ENCODE results near the gene PIH1D2.
"Not testable (repeated sequence)": the region's sequence is repeated elsewhere in the genome, so short reads cannot be mapped to it uniquely, and the experiment has no call there.

Gene PIH1D2

DNA sequence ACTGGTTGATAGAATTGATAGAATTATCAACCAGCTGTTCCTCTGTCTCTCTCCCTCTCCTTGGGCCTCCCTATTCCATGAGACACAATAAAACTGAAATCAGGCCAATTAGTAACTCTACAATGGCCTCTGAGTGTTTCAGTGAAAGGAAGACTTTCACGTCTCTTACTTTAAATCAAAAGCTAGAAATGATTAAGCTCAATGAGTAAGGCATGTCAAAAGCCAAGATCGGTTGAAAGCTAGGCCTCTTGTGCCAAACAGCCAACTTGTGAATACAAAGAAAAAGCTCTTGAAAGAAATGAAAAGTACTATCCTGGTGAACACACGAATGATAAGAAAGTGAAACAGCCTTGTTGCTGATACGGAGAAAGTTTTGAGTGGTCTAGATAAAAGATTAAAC lies 16.6 kb downstream of the PIH1D2 start:
- DNase-seq (ENCODE audit: low read depth in 1 of 2, low spot score in 1 of 2) = no peak

DNA sequence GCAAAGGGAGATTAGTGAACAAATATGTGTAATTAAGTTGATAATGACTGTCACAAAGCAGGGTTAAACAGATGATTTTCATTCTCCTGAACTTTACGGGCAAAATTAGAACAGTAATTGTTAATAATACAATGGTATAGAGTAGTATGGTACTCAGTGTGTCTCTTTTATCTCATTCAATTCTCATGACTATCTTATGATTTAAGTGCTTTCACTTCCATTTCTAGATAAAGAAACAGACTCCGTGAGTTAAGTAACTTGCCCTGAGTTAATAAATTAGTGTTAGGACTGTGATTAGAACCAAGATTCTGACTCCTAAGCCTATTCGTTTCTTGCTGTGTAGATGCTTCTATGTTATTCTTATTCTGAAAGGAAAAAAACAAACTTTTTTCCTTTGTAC lies 22.0 kb downstream of the PIH1D2 start:
- no peak for DNase-seq (ENCODE audit: low read depth in 1 of 2, low spot score in 1 of 2)

DNA sequence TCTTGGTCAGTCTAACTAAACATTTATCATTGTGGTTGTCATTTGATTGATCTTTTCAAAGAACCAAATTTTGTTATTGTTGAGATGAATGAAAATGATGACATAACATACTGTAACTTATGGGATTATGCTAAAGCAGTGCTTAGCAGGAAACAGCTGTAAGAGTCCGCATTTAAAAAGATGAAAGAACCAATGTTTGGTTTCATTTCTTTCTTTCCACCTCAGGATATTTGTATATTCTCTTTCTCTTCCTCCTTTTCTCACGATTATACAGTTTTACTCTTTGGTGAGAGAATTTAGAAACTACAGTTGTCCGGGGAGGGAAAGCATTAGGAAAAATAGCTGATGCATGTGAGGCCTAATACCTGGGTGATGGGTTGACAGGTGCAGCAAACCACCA lies 23.1 kb downstream of the PIH1D2 start:
- no peak for DNase-seq (ENCODE audit: low read depth in 1 of 2, low spot score in 1 of 2)

DNA sequence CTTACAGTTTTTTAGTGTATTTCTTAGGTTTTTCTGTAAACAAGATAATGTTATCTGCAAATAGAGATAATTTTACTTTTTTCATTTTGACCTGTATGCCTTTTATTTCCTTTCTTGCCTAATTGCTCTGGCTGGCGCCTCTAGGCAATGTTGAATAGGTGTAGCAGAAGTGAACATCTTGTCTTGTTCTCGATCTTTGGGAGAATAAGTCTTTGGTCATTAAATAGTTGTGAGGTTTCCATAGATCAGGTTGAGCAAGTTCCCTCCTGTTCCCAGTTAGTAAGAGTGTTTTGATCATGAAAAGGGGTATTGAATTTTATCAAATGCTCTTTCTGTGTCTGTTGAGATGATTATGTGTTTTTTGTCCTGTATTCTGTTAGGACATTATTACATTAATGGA lies 24.0 kb downstream of the PIH1D2 start:
- no peak for DNase-seq (ENCODE audit: low read depth in 1 of 2, low spot score in 1 of 2)

DNA sequence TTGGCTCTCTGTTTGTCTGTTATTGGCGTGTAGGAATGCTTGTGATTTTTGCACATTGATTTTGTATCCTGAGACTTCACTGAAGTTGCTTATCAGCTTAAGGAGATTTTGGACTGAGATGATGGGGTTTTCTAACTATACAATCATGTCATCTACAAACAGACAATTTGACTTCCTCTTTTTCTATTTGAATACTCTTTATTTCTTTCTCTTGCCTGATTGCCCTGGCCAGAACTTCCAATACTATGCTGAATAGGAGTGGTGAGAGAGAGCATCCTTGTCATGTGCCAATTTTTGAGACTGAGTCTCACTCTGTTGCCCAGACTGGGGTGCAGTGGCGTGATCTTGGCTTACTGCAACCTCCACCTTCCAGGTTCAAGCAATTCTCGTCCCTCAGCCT lies 25.6 kb downstream of the PIH1D2 start:
- not testable (repeated sequence) for DNase-seq (ENCODE audit: low read depth in 1 of 2, low spot score in 1 of 2)

DNA sequence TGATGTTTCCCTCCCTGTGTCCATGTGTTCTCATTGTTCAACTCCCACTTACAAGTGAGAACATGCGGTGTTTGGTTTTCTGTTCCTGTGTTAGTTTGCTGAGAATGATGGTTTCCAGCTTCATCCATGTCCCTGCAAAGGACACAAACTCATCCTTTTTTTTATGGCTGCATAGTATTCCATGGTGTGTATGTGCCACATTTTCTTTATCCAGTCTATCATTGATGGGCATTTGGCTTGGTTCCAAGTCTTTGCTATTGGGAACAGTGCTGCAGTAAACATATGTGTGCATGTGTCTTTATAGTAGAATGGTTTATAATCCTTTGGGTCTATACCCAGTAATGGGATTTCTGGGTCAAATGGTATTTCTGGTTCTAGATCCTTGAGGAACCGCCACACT lies 27.2 kb downstream of the PIH1D2 start:
- DNase-seq (ENCODE audit: low read depth in 1 of 2, low spot score in 1 of 2) = not testable (repeated sequence)

DNA sequence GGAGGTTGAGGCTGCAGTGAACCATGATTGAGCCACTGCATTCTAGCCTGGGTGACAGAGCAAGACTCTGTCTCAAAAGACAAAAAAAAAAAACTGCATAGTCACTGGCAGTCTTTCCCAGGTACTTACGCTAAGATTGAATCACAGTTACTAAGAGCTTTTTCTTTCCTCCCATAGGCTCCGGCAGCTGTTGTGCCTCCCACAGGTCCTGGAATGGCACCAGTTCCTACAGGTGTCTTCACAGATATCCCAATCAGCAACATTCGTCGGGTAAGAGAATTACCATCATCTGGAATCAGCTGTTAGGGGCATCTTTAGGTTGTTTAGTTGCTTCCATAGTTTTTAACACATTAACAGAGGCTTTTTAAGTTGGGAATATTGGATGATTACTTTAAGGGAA lies 28.9 kb downstream of the PIH1D2 start:
- no peak for DNase-seq (ENCODE audit: low read depth in 1 of 2, low spot score in 1 of 2)

DNA sequence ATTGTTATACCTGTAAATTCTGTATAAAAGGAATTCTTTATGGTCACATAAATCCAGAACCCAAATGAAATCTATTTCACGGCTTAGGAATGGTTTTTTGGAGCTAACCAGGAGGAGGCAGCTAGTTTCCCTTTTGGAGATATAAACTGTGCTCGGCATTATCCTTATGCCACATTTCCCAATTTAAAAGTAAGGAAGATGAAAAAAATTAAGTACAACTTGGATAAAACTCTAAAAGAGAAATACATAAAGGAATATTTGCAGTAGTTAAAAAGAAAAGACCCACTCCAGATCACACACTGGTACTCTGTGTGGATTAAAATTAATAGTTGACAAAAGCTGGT lies 30.9 kb downstream of the PIH1D2 start:
- DNase-seq (ENCODE audit: low read depth in 1 of 2, low spot score in 1 of 2) = no peak

DNA sequence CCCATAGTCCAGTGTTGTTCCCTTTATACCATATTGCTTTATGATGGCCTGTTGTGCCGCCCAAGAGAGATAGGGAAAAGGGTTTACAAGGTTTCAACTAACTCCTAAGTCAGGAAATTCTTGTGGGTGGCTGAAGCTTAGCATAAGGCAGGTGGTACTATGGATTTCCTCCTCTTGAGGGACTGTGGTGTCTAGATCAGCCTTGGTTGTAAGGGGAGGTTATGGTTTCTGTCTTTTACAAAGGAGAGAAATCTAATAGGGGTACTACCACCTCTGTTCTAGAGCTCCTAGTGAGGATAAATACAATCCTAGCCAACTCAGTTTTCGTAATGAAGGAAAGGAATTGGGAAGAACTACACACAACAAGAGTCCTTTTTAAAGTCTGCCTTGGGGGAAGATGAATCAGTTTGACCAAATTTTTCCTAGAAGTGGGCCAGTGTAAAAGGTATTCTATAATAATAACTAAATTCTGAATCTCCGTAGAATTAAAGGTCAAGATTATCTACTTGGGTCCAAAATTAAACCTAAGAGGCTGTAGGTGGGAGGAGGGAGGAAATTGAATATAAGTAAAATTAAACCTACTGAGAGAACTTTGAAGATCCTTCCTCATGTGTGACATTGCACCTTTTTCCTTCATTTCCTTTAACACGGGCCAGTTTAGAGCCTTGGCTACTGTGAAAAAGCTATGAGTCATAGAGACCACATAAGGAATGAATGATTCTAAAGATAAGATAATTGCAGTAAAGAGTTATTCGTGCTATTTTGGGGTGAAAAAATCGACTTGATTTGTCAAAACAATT lies 31.5 kb downstream of the PIH1D2 start:
- no peak for DNase-seq (ENCODE audit: low read depth in 1 of 2, low spot score in 1 of 2)

DNA sequence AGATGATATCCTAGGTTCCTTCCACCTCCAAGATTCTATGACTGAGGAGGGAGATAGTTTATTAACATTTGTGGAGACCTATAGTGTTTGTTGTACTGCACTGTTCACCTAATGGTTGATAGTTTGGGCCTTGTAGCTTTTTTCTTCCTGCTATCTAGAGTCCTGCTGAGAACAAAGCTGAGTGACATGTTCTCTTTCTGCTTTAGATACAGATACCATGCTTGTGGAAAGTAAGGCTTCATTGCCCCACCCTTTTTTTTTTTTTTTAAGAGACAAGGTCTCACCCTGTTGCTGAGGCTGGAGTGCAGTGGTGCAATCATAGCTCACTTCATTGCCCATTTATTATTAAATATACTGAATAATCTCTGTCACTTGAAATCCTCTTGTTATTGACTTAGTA lies 36.3 kb downstream of the PIH1D2 start:
- no peak for DNase-seq (ENCODE audit: low read depth in 1 of 2, low spot score in 1 of 2)

DNA sequence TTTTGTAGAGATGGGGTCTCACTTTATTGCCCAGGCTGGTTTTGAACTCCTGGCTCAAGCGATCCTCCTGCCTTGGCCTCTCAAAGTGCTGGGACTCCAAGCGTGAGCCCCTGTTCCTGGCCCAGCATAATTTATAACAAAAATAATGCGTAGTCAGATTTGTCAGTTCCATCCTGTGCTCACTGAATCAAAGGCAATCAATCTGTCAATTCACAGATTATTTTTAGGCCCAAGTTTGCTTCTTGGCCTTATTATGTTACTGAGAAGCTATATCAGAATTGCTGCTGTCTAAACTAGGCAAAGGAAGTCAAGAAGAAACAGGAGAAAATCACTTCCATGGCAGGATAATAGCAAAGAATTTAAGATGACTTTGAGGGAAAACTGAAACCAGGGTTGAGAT lies 39.9 kb downstream of the PIH1D2 start:
- no peak for DNase-seq (ENCODE audit: low read depth in 1 of 2, low spot score in 1 of 2)

DNA sequence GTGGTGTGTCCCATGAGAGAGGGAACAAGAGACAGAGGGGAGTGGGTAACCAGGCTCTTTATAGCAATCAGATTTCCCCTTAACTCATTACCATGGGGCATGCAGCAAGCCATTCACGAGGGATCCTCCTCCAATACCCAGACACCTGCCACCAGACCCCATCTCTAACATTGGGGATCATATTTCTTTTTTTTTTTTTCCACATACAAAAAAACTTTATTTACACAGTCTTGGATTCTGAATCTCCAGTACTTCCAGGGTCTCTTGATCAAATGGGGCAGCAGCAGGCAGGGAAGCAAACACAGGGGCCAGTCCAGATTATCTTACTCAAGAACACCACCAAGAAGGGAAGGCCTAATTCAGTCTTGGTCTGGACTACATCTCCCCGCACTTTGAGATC lies 44.4 kb downstream of the PIH1D2 start:
- no peak for DNase-seq (ENCODE audit: low read depth in 1 of 2, low spot score in 1 of 2)

DNA sequence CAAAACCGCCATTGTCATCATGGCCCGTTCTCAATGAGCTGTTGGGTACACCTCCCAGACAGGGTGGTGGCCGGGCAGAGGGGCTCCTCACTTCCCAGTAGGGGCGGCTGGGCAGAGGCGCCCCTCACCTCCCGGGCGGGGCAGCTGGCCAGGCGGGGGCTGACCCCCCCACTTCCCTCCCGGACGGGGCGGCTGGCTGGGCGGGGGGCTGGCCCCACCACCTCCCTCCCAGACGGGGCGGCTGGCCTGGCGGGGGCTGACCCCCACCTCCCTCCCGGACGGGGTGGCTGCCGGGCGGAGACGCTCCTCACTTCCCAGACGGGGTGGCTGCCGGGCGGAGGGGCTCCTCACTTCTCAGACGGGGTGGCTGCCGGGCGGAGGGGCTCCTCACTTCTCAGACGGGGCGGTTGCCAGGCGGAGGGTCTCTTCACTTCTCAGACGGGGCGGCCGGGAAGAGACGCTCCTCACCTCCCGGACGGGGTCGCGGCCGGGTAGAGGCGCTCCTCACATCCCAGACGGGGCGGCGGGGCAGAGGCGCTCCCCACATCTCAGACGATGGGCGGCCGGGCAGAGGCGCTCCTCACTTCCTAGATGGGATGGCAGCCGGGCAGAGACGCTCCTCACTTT lies 46.9 kb downstream of the PIH1D2 start:
- DNase-seq (ENCODE audit: low read depth in 1 of 2, low spot score in 1 of 2) = not testable (repeated sequence)

DNA sequence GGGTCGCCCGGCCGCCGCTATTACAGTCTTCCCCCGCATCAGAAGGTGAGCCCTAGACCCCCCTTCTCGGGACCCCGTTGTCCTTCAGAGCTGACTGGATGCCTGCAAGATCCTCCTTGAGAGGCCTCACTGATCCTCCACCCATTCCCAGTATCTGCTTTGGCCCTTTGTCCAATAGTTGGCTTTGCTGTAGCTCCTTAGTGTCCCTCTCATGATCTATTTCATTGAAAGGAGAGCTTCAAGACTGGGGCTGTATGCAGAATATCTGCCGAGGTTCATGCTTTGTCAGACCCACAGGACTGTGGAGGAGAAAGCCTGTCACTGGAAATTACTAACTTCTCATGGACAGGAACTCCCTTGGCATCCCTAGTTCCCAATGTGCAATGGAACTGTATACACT lies 48.1 kb downstream of the PIH1D2 start:
- peak in 1 of 2 donors; percentile 6 for DNase-seq (ENCODE audit: low read depth in 1 of 2, low spot score in 1 of 2)

DNA sequence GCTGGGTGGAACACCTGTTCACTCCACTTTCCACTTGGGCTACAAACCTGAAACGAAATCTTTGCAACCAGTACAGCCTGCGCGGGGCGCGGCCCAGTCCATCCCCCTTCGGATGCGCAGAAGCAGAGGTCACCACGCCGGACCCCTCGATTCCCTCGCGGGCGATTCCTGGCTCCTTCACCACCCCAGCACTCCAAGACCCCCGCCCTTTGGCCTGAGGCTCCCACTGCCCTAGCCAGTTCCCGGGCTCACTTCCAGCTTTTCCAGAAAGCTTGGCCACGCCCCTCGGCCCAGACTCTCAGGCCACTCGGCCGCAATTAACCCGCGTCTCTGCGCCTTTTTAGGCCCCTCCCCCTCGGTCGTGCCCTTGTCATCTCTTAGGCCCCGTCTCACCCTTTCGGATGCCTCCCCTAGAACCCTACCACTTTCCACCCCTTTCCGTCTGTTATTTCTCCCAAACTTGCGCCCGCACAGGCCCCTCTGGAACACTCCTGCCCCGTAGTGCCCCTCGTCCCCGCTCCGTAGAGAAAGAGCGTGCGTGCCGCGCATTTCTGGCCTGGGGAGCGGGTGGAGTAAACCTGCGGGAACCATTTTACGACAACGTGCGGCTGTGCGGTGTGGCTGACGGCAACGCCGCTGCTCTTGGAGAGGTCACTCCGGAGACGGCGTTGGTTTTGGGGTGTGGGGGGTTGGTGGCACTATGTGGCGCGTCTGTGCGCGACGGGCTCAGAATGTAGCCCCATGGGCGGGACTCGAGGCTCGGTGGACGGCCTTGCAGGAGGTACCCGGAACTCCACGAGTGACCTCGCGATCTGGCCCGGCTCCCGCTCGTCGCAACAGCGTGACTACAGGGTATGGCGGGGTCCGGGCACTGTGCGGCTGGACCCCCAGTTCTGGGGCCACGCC lies 48.8 kb downstream of the PIH1D2 start, which contains the start of gene DLAT:
Gene DLAT, plus strand, starts transcription at position 636 of the 906 bp plus-strand sequence. Its CDS starts 65 bp downstream, at position 701.
- DNase-seq (ENCODE audit: low read depth in 1 of 2, low spot score in 1 of 2) = peak; percentile 64 to 80

DNA sequence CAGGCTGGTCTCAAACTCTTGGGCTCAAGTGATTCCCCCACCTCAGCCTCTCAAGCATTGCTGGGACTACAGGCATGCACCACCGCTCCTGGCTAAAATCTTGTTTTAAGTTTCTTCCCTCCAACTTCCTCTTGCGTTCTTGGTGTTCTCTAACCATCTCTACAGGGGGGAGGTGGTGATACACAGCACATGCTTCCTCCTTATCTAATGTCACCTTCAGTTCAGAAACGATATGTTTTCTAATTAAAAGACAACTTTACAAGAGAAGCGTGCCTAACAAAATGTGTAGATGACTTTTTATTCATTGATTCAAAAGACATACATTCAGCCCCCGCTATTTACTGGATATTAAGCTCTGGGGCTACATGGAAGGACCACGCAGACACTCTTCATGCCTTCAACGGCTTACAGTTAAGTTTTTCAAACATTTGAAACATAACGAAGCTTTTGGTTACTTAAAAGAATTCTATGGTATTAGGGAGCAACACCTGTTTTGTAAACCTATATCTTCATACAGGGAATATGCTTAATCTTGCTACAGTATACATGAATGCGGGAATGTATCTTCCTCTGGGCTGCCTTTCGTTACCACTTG lies 49.5 kb downstream of the PIH1D2 start:
- DNase-seq (ENCODE audit: low read depth in 1 of 2, low spot score in 1 of 2) = peak in 1 of 2 donors; percentile 10

DNA sequence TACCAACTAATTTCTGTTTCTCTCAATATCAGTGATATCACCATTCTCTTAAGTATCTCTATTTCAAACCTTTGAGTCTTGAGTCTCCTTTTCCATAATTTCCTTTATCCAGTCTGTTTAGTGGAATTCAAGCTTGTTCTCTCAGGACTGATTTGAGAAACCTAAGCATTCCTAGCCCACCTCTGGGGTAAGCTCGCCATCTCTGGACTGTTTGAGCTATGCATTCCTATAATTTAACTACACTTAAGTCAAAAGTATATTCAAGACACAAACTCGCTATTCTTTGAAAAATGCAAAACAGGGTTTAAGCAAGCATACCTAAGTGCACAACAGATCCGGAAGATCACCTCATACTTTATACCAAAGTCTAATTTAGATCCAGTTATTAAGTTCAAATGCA lies 50.7 kb downstream of the PIH1D2 start:
- no peak for DNase-seq (ENCODE audit: low read depth in 1 of 2, low spot score in 1 of 2)

DNA sequence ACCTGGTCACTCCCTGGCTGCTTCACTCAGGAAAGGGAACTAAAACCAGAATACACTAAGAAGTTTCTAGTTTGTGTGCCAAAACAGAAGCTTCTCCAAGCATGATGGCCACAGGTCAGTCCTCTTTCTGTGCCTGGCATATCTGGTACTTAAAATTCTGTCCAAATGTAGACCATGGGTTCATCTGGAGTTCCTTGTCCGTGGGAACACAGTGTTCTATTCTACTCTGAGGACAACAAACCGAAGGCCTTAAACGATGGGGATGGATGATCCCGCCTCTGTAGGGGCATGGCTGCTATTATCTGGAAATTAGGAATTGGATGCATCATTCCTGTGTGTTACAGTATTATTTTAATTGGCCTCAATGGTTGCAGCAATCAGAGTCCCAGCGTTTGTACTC lies 54.8 kb downstream of the PIH1D2 start:
- DNase-seq (ENCODE audit: low read depth in 1 of 2, low spot score in 1 of 2) = no peak
